HEK293 (cell line): ENCODE data around the gene PLEKHF1.

Experiments
- CTCF ChIP-seq: fragments of 450-650 bp; formaldehyde crosslinking; IDR thresholded peaks from 2 replicates; pipeline ENCODE4 v1.5.1; 2016; ENCODE audit warnings: missing biosample characterization, missing genetic modification characterization
- FEZF1 ChIP-seq: fragments of 450-650 bp; formaldehyde crosslinking; IDR thresholded peaks from 2 replicates; pipeline ENCODE4 v1.5.1; 2016; ENCODE audit warnings: missing biosample characterization, missing genetic modification characterization
- GLIS2 ChIP-seq: fragments of 450-650 bp; formaldehyde crosslinking; IDR thresholded peaks from 2 replicates; pipeline ENCODE4 v1.5.1; 2016; ENCODE audit warnings: missing biosample characterization, missing genetic modification characterization
- IKZF3 ChIP-seq: fragments of 450-650 bp; IDR thresholded peaks from 2 replicates; pipeline ENCODE4 v1.5.0; 2018; ENCODE audit warnings: missing biosample characterization, mild to moderate bottlenecking, missing genetic modification characterization, moderate library complexity
- KLF17 ChIP-seq: fragments of 450-650 bp; formaldehyde crosslinking; IDR thresholded peaks from 2 replicates; pipeline ENCODE4 v1.5.1; 2016; ENCODE audit warnings: missing biosample characterization, missing genetic modification characterization
- KLF8 ChIP-seq: fragments of 450-650 bp; formaldehyde crosslinking; IDR thresholded peaks from 2 replicates; pipeline ENCODE4 v1.5.1; 2016; ENCODE audit warnings: missing biosample characterization, missing genetic modification characterization
- PATZ1 ChIP-seq: fragments of 450-650 bp; formaldehyde crosslinking; IDR thresholded peaks from 2 replicates; pipeline ENCODE4 v1.5.1; 2016; ENCODE audit warnings: missing biosample characterization, missing genetic modification characterization
- ZBTB21 ChIP-seq: fragments of 450-650 bp; formaldehyde crosslinking; IDR thresholded peaks from 2 replicates; pipeline ENCODE4 v1.5.1; 2017; ENCODE audit warnings: missing biosample characterization, missing genetic modification characterization
- ZBTB48 ChIP-seq: fragments of 450-650 bp; formaldehyde crosslinking; IDR thresholded peaks from 2 replicates; pipeline ENCODE4 v1.5.1; 2016; ENCODE audit warnings: missing biosample characterization, missing genetic modification characterization
- ZBTB49 ChIP-seq: fragments of 450-650 bp; formaldehyde crosslinking; IDR thresholded peaks from 2 replicates; pipeline ENCODE4 v1.5.1; 2016; ENCODE audit warnings: missing biosample characterization, missing genetic modification characterization, low read depth
- ZEB2 ChIP-seq: fragments of 450-650 bp; formaldehyde crosslinking; IDR thresholded peaks from 2 replicates; pipeline ENCODE4 v1.5.1; 2016; ENCODE audit warnings: missing biosample characterization, missing genetic modification characterization
- ZNF24 ChIP-seq: fragments of 450-650 bp; formaldehyde crosslinking; IDR thresholded peaks from 2 replicates; pipeline ENCODE4 v1.5.1; 2016; ENCODE audit warnings: missing biosample characterization, missing genetic modification characterization
- ZNF302 ChIP-seq: fragments of 450-650 bp; formaldehyde crosslinking; IDR thresholded peaks from 2 replicates; pipeline ENCODE4 v1.5.1; 2016; ENCODE audit warnings: missing biosample characterization, missing genetic modification characterization, low read depth
- ZNF335 ChIP-seq: fragments of 450-650 bp; formaldehyde crosslinking; conservative IDR thresholded peaks from 2 replicates; pipeline ENCODE4 v1.5.1; 2016; ENCODE audit warnings: missing biosample characterization, missing genetic modification characterization
- ZNF37A ChIP-seq: fragments of 450-650 bp; IDR thresholded peaks from 2 replicates; pipeline ENCODE4 v1.5.1; 2018; ENCODE audit warnings: missing biosample characterization, missing genetic modification characterization
- ZNF692 ChIP-seq: fragments of 450-650 bp; formaldehyde crosslinking; IDR thresholded peaks from 2 replicates; pipeline ENCODE4 v1.5.1; 2016; ENCODE audit warnings: missing biosample characterization, missing genetic modification characterization
- TF ChIP-seq, protein P1 (sequence below): fragments of 450-650 bp; formaldehyde crosslinking; IDR thresholded peaks from 2 replicates; pipeline ENCODE4 v1.5.1; 2017; ENCODE audit warnings: missing biosample characterization, missing genetic modification characterization
- TF ChIP-seq, protein P2 (sequence below): fragments of 450-650 bp; formaldehyde crosslinking; conservative IDR thresholded peaks from 2 replicates; pipeline ENCODE4 v1.5.1; 2016; ENCODE audit warnings: low read depth, missing biosample characterization, missing genetic modification characterization
- TF ChIP-seq, protein P3 (sequence below): fragments of 450-650 bp; formaldehyde crosslinking; IDR thresholded peaks from 2 replicates; pipeline ENCODE4 v1.5.1; 2016; ENCODE audit warnings: missing biosample characterization, missing genetic modification characterization

PLEKHF1 gene

DNA sequence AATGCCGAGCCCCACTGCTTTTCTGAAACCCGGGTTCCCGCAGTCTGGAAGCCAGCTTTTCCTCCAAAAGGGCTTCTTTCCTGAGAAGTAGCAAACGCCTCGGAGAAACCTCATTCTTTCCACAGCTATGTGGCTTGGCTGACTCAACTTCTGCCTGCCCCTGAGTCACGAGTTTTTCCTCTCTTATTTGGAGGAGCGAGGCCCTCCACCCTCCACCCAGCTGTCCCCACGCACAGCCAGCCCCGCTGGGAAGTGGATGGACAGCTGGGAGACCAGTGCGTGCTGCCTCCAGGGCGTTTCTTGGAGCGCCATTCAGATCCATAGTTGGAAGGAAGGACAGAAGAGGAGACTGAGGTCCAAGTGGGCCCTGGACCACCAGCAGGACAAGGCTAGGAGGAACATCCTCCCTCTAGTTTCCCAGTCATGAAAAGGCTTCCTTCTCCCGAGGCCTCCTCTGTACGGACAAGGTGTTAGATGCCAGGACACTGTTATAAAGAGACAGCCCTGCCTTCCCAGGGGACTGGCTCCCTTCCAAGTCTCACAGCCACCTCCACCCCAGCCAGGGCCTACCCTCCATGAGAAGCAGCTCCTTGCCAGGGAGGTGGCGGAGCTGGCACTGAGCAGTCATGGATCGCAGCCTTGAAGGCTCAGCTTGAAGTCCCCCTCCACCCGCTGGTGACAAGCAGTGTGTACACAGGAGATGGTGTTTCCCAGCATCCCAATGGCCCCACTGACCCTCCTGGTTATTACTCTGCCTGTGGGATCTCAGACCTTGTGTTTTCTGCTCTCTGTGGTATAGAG, 2.5 kb upstream of the PLEKHF1 start (continued):
- TF ChIP-seq PATZ1 (tag by site-specific recombination), result peak; percentile 51
- TF ChIP-seq, protein P1, sequence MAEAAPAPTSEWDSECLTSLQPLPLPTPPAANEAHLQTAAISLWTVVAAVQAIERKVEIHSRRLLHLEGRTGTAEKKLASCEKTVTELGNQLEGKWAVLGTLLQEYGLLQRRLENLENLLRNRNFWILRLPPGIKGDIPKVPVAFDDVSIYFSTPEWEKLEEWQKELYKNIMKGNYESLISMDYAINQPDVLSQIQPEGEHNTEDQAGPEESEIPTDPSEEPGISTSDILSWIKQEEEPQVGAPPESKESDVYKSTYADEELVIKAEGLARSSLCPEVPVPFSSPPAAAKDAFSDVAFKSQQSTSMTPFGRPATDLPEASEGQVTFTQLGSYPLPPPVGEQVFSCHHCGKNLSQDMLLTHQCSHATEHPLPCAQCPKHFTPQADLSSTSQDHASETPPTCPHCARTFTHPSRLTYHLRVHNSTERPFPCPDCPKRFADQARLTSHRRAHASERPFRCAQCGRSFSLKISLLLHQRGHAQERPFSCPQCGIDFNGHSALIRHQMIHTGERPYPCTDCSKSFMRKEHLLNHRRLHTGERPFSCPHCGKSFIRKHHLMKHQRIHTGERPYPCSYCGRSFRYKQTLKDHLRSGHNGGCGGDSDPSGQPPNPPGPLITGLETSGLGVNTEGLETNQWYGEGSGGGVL (tag by site-specific recombination), result peak; percentile 54; the same call in 1 of the 2 replicates
- TF ChIP-seq CTCF (tag by site-specific recombination), result 0 out of 2 replicates have a peak, but pooled peaks have one; percentile 33
- TF ChIP-seq FEZF1 (tag by site-specific recombination), result peak; percentile 21; the same call in 1 of the 2 replicates
- no peak for TF ChIP-seq ZBTB49
- TF ChIP-seq ZBTB21 (tag by site-specific recombination), result 0 out of 2 replicates have a peak, but pooled peaks have one; percentile 30
- TF ChIP-seq KLF8 (tag by site-specific recombination), result 0 out of 2 replicates have a peak, but pooled peaks have one; percentile 25
- TF ChIP-seq ZNF37A (tag by site-specific recombination), result no peak
- TF ChIP-seq ZNF302 (tag by site-specific recombination), result no peak
- TF ChIP-seq, protein P2, sequence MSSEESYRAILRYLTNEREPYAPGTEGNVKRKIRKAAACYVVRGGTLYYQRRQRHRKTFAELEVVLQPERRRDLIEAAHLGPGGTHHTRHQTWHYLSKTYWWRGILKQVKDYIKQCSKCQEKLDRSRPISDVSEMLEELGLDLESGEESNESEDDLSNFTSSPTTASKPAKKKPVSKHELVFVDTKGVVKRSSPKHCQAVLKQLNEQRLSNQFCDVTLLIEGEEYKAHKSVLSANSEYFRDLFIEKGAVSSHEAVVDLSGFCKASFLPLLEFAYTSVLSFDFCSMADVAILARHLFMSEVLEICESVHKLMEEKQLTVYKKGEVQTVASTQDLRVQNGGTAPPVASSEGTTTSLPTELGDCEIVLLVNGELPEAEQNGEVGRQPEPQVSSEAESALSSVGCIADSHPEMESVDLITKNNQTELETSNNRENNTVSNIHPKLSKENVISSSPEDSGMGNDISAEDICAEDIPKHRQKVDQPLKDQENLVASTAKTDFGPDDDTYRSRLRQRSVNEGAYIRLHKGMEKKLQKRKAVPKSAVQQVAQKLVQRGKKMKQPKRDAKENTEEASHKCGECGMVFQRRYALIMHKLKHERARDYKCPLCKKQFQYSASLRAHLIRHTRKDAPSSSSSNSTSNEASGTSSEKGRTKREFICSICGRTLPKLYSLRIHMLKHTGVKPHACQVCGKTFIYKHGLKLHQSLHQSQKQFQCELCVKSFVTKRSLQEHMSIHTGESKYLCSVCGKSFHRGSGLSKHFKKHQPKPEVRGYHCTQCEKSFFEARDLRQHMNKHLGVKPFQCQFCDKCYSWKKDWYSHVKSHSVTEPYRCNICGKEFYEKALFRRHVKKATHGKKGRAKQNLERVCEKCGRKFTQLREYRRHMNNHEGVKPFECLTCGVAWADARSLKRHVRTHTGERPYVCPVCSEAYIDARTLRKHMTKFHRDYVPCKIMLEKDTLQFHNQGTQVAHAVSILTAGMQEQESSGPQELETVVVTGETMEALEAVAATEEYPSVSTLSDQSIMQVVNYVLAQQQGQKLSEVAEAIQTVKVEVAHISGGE (tag by site-specific recombination), result no peak
- TF ChIP-seq GLIS2 (tag by site-specific recombination), result peak; percentile 71
- TF ChIP-seq, protein P3, sequence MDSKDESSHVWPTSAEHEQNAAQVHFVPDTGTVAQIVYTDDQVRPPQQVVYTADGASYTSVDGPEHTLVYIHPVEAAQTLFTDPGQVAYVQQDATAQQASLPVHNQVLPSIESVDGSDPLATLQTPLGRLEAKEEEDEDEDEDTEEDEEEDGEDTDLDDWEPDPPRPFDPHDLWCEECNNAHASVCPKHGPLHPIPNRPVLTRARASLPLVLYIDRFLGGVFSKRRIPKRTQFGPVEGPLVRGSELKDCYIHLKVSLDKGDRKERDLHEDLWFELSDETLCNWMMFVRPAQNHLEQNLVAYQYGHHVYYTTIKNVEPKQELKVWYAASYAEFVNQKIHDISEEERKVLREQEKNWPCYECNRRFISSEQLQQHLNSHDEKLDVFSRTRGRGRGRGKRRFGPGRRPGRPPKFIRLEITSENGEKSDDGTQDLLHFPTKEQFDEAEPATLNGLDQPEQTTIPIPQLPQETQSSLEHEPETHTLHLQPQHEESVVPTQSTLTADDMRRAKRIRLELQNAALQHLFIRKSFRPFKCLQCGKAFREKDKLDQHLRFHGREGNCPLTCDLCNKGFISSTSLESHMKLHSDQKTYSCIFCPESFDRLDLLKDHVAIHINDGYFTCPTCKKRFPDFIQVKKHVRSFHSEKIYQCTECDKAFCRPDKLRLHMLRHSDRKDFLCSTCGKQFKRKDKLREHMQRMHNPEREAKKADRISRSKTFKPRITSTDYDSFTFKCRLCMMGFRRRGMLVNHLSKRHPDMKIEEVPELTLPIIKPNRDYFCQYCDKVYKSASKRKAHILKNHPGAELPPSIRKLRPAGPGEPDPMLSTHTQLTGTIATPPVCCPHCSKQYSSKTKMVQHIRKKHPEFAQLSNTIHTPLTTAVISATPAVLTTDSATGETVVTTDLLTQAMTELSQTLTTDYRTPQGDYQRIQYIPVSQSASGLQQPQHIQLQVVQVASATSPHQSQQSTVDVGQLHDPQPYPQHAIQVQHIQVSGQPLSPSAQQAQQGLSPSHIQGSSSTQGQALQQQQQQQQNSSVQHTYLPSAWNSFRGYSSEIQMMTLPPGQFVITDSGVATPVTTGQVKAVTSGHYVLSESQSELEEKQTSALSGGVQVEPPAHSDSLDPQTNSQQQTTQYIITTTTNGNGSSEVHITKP (tag by site-specific recombination), result peak; percentile 57
- peak; percentile 40; the same call in 1 of the 2 replicates for TF ChIP-seq IKZF3 (tag by site-specific recombination)
- peak; percentile 60 for TF ChIP-seq KLF17 (tag by site-specific recombination)
- peak; percentile 26; the same call in 1 of the 2 replicates for TF ChIP-seq ZEB2
- peak; percentile 17; the same call in 1 of the 2 replicates for TF ChIP-seq ZBTB48 (tag by site-specific recombination)
- TF ChIP-seq ZNF335 (tag by site-specific recombination), result peak; percentile 98
- peak; percentile 68 for TF ChIP-seq ZNF692 (tag by site-specific recombination)
- peak; percentile 74; the same call in 1 of the 2 replicates for TF ChIP-seq ZNF24 (tag by site-specific recombination)
